ENCODE measurements around the gene PDZD7. TPM values are rescaled to one million over a fixed set of nuclear protein-coding genes. Genes with fewer than 3 reads are reported as not detected.

The PDZD7 gene
- total RNA-seq = 1.2 and 1.5 TPM in 2 replicates

GRCh38 chr10:101031128-101031795 lies at the start of gene PDZD7, which contains the start of gene SFXN3:
TSS of gene PDZD7 (minus strand) at chr10:101031129. CDS start at chr10:101030219, 910 bp downstream.
TSS of gene SFXN3 (plus strand) at chr10:101031234. CDS start at chr10:101034695, 3,461 bp downstream.

GRCh38 chr10:101061624-101062231 lies 30.8 kb upstream of the PDZD7 start, which contains the start of gene KAZALD1:
TSS of gene KAZALD1 (plus strand) at chr10:101061989. CDS start at chr10:101062593, 604 bp downstream.

DNA sequence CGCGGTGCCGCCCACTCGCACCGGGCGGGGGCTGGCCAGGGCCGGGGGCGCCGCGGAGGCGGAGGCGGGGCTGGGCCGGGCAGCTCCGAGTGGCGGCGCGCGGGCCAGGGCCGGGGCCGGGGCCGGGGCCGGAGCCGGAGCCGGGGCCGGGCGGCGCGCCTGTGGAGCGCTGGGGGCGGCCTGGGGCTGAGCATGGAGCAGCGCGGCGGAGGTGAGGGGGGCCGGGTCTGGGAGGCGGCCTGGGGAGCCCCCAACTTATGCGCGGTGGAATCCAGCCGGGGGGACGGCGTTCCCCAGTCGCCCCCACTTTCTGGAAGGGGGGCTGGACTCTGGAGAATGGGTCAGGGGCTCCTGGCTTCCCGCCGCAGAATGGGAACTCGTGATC lies 31.2 kb downstream of the PDZD7 start, which contains the start of gene LZTS2:
LZTS2 (plus strand) TSS at position 67 of the 385 bp plus-strand sequence. CDS start 2,731 bp downstream, outside the sequence.

GRCh38 chr10:100986952-100987684 lies 43.8 kb downstream of the PDZD7 start, which contains the start of the genes MRPL43 and TWNK:
TSS of gene MRPL43 (minus strand) at chr10:100987497. CDS start at chr10:100987443, 54 bp downstream.
TSS of gene TWNK (plus strand) at chr10:100987543. CDS start at chr10:100988211, 668 bp downstream.

GRCh38 chr10:100969187-100970075 lies 61.5 kb downstream of the PDZD7 start, which contains the start of gene SEMA4G:
TSS of gene SEMA4G (plus strand) at chr10:100969504. CDS start at chr10:100972913, 3,409 bp downstream.

Other genes starting within 250 kb of the PDZD7 start
- 26.4 and 41.9 TPM in 2 replicates for gene SLF2, start 118.2 kb downstream of the PDZD7 start, total RNA-seq
- gene SEMA4G, start 61.6 kb downstream of the PDZD7 start, total RNA-seq = 1.2 and 1.4 TPM in 2 replicates
- 38.4 and 46.9 TPM in 2 replicates for gene MRPL43, start 43.6 kb downstream of the PDZD7 start, total RNA-seq
- 4.2 and 9.9 TPM in 2 replicates for gene TWNK, start 43.6 kb downstream of the PDZD7 start, total RNA-seq
- gene LZTS2, start 31.3 kb downstream of the PDZD7 start, total RNA-seq = 49.3 and 91.0 TPM in 2 replicates
- 38.6 and 73.7 TPM in 2 replicates for gene SFXN3, start 105 bp upstream of the PDZD7 start, total RNA-seq
- 3.6 and 5.9 TPM in 2 replicates for gene KAZALD1, start 30.9 kb upstream of the PDZD7 start, total RNA-seq
- not detected in 2 replicates for gene TLX1, start 100.2 kb upstream of the PDZD7 start, total RNA-seq
- not detected in 2 replicates for gene LBX1, start 198.3 kb upstream of the PDZD7 start, total RNA-seq